Stimulated activated CD4-positive, alpha-beta T cell treated with anti-CD3 and anti-CD28 coated beads, Interleukin-15, amount 100 ng/mL, for 48 hours (primary cell): ENCODE results near the gene KIF2C.
A peak's percentile ranks its signal among the peaks of the same experiment; 100 is the strongest.
"Not testable (repeated sequence)": the region's sequence is repeated elsewhere in the genome, so short reads cannot be mapped to it uniquely, and the experiment has no call there.

Experiments
- DNase-seq, 2 donors: peaks; one replicate each; pipeline ENCODE4 v3.0.0-alpha.2; 2020; ENCODE audit warnings: low read depth in 2 of 2

The KIF2C gene

DNA sequence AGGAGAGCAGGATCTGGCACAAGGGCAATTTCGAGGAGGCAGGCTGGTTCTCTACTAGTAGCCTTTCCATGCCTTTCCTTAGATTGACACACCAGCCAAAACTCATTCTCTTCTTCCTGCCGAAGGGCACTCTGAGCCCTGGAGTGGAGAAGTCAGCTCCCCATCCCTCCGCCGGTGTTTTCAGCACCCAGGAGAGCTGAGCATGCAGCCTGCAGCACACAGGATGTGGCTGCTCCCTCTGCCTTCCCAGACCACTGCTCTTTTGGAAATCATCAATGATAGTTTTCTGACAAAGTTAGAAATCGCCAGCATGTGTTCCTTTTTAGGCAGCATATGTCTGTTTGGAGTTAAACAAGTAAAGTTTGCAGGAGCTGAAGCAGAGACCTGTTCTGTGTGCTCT is 20.3 kb upstream of the KIF2C start:
- no peak for DNase-seq

DNA sequence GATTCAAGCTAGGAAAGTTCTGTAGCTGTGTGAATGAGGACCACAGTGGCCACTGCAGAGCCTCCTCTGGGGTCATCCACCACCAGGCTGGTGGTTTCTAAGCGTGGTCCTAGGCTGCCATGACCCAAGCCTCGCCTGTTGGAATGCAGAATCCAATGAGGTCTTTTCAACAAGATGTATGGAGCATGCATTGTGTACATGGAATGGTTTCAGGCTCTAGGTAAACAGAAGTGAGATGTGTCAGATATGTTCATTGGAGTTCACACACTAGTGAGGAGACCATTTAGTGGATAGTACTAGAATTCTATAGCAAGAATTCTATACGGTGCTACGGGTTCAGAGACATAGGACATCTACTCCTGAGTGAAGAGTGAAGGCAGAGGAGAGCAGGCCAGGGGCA is 19.4 kb upstream of the KIF2C start:
- DNase-seq: no peak

DNA sequence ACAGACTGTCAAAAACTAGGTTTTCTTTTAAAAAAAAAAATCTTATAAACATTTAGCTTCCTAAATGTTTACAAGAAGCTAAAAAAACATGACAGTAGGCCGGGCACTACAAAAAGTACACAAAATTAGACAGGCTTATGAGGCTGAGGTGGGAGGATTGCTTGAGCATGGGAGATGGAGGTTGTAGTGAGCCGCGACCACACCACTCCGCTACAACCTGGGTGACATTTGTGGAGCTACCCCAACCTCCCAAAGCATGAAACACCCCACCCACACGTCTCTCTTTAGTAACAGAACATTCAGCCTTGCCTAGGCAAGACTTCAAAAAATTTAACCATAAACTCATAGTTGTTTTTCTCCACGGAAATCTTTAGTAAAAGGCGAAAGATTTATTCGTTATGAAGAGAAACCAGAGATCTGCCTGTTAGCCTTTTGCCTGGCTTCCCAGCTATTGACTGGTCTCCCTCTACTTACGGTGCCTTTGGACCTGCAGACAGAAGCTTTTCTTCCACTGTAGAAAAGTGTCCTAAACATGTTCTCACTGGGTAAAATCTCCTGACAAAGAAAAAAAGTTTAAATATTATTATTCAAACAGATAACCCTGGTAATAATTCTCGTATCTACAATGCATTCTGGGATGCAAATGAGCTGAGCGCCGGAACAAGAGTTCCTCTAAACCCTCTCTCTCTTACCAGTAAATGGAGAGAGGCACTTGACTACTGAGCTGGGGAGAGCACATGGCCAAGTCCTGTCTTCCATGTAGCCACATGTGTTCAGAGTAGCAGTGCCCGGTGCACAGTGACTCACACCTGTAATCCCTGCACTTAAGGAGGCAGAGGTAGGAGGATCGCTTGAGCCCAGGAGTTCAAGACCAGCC is 17.9 kb upstream of the KIF2C start:
- peak; percentile 73 to 87 for DNase-seq

DNA sequence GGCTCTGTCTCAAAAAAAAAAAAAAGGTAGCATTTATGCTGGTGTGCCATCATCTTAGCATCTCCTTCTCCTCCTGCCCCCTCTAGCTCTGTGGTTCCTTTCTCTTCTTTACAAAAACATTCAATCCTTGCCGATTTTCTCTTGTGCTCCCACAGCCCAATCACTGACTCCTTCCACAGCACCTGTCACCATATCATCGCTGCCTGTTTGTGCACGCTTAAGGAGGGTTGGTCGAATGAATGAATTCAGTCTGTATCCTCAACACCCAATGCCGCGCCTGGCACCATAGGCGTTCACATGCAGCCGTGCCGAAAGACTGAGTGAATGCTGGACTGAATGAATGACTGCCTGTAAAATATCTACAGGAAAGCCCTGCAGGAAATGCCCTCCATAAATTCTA is 16.6 kb upstream of the KIF2C start:
- DNase-seq: no peak

DNA sequence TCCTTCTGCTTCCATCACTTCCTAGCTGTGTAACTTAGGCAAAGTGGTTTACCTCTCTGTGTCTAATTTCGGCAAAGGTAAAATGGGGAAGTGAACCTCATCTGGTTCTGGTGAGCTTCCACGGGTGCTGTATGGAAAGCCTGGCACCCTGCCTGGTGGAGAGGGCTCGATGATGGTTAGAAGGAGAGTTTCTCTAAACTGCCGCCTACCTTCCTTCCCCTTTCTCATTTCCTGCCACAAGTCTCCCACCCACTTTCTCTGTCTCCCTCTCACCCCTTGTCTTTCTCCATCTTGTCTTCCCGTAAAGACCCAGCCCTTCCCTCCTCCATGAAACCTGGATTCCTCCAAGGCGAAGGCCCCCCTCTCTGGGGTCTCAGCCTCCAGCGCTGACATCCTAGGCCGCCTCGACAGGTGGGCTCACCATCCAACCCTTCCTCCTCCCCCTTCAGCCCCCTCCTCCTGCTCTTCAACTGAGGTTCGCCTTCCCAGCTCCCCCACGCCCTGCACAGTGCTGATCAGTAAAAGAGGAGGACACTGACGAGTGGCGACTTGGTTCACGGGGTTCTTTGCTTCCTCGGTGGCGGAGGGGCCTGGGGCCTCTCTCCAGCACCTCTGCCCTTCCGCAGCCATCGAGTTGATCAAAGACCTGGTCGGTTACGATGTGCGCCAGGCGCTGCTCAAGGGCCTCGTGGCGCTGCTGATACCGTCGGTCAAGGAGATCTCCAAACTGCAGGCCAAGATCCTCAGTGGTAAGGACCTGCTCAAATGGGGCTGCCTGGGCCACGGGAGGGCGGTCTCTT is 15.9 kb upstream of the KIF2C start:
- DNase-seq: peak in 1 of 2 donors; percentile 41

DNA sequence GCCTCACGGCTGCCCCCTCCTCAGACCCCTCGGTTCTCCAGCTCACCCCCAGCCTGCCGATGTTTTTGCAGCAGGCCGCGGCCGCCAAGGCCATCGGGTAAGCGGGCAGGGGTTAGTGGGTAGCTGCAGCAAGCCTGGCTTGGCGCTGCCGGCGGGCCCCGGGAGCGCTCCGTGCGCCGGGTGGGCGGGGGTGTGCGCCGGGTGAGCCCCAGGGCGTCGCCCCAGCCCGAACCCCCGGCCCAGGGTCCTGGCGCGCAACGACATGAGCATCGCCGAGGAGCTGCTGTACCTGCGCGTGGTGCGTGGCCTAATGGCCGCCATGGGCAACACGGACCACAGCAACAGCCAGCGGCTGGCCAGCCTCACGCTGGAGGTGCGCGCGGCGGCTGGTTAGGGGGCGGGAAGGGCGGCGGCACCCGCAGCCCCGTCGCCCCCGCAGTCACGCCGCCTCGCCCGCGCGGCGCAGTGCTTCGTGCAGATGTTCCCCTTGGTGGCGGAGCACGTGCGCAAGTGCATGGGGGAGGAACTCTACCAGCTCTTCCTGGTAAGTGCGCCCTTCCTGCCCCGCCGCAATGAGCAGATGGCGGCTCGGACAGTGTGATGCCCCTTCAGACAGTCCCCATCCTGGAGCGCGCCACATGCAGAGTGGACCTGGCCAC is 15.2 kb upstream of the KIF2C start:
- no peak for DNase-seq

DNA sequence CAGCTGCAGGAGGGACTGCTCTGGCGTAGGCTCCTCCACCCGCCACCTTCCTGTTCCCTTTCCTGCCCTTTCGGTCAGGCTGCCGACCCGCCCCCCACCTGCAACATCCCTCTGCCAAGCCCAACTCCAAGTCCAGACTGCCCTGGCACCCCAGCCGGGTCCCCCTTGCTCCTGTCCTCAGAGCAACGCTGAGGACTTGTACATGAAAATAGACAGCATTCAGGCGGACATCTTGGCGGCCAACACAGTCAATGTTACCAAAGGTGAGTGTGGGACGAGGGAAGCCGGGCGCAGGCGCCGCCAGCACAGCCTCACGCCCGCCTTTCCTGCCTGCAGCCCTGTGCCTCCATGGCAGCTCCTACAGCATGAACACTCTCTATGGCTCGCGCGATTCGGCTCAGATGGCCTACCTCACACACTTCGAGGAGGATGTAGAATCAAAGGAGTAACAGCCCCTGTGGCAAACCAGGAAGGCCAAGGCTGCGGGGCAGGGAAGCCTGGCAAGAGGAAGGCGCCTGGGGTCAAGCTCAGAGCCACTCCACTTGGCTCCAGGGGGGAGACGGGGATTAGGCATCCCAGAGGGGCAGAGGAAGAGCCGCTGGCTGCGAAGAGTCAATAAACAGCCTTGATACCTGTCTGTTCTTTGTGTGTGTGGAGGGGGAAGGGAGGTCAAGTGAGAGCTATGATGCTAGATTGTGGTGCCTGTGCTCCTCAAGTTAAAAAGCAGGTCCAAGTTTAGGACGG is 14.5 kb upstream of the KIF2C start:
- DNase-seq: no peak

DNA sequence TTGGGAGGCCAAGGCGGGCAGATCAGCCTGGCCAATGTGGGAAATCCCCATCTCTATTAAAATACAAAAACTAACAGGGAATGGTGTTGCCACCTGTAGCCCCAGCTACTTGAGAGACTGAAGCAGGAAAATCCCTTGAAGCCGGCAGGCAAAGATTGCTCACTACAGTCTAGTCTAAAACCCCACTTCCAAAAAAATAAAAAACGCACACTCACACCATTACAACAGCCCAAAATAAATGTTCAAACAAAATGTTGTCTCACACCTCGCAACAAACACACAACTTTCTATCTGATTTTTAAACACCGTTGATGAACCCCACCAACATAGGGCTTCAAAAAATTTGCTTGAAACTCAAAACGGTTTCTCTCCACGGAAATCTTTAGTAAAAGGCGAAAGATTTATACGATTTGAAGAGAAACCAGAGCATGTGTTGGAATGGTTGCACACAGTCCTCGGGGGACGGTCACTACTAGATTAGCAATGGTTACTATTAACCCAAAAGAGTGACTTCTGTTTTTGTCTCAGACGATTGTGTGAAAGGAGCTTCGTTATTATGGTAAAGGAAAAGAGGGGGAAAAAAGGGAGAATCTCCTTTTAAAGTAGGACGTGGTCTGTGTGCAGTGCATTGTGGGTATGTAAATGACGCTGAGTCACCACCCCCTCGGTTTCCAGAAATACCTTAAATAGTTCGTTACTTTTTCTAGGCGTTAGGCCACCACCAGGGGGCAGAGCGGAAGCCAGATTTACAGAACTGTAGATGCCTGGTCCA is 8.7 kb upstream of the KIF2C start, which contains the start of gene RNU5D-1:
Gene RNU5D-1, minus strand, starts transcription at position 430 of the 772 bp plus-strand sequence.
- peak; percentile 89 to 94 for DNase-seq

DNA sequence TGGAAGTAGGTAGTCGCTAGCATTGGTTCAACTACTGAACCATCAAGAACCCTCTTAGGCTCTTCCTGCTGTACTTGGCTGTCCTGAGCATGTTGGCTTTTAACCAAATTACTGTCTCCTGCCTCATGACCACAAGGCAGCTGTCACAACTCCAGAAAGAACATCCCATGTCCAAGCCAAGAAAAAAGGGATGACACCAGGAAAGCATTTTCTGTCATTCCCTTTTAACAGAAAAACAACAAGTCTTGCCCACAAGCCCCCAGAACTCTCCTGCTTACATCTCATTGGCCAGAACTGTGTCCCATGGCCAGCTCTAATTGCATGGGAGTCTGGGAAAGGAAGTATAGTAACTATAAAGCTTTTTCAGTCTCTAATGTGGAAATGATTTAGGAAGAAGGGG is 6.3 kb upstream of the KIF2C start:
- DNase-seq: no peak

DNA sequence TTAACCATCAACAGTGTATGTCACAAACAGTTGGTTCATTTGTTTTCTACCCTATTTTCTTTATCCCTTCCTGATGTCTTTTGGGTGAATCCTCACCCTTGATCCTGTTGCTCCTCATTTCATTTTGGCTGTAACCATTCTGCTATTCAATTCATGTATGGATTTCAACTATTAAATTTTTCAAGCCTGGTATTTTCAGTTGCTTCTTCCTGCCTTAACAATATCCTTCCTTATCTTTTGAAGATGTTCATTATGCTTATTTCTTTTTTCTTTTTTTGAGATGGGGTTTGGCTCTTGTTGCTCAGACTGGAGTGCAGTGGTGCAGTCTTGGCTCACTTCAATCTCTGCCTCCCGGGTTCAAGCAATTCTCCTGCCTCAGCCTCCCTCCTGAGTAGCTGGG is 5.9 kb upstream of the KIF2C start:
- no peak for DNase-seq

DNA sequence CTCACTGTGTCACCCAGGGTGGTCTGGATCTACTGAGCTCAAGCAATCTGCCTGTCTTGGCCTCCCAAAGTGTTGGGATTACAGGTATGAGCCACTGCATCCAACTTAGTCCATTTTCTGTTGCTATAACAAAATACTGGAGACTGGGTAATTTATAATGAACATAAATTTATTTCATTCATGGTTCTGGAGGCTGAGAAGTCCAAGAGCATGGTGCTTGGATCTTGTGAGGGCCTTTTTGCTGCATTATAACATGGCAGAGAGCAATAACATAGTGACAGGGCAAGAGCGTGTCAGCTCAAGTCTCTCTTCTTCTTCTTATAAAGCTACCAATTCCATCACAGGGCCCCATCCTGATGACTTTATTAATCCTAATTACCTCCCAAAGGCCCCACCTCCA is 3.6 kb upstream of the KIF2C start:
- no peak for DNase-seq

DNA sequence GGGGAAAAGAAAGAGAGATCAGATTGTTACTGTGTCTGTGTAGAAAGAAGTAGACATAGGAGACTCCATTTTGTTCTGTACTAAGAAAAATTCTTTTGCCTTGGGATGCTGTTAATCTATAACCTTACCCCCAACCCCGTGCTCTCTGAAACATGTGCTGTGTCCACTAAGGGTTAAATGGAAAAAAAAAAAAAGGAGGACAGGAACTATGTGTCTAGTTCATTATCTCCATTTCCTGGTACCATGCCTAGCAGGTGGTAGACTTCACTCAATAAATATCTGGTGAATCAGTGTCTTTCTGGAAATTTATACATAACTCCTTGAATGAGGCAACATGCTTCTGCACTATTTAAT is 707 bp upstream of the KIF2C start:
- DNase-seq: not testable (repeated sequence)

DNA sequence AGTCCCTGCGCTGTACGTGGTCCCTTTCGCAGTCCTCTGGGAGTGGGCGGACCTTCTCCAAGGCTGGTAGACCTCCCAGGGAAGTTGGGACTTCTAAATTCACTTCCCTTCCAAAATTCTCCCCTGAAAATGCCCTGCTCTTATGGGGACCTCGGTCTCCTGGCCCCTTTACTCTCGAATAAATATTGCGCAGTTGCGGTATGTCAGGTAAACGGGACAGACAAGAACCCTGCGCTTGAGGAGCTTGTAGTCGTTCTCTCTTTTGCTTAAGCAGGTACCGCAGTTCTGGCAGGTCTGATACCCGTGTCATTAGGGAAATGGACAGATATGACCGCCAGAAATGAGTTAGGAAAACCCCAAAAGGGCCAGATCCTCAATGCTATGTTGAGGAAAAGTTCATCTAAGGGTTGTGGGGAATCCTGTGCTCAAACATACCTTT is 561 bp downstream of the KIF2C start:
- DNase-seq: no peak

DNA sequence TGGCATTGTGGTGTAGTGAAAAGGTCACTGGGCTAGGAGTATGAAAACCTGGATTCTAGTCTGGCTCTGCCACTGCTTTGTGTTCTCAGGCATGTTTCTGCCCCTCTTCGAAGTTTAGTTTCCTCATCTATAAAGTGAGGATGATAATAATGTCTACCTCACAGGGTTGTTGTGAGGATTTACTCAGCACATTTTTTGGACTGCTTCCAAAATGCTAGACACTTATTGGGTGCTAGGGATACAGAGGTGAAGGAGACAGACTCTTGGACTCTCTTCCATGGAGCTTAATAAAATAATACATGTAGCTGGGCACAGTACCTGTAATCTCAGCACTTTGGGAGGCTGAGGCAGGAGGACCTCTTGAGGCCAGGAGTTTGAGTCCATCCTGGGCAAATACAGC is 3.6 kb downstream of the KIF2C start:
- DNase-seq: no peak

DNA sequence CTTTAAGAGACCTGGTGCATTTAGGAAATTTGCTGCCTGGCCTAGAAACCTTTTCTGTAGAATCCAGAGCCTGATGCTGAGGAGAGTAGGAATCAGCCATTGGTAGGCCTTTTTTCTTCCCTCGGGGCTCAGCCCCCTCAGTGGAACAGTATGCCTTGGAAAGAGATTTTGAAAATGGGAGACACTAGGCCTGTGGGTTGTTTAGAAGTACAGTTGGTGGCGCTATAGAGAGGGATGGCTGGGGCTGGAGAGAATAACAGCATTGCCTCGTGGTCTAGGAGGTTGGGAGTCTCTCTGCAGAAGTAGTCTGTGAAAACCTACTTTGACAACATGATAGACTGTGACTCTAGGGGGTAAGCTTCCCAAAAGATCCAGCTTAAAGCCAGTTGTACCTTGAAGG is 8.2 kb downstream of the KIF2C start:
- DNase-seq: no peak

DNA sequence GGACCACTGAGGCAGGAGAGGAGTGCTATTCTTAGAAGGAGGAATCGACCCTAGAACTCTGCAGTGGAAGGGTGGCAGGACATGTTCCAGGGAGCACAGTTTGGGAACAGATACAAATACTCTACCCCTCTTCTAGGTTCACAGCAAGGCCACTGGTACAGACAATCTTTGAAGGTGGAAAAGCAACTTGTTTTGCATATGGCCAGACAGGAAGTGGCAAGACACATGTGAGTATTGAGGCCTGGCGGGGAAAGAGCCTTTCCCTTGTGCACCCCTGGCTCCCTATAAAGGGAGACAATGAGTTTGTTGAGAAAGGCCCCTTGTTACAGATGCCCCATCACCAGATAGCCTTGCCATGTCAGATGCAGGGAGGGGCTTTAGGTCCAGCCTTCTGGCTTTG is 17.8 kb downstream of the KIF2C start:
- DNase-seq: no peak

DNA sequence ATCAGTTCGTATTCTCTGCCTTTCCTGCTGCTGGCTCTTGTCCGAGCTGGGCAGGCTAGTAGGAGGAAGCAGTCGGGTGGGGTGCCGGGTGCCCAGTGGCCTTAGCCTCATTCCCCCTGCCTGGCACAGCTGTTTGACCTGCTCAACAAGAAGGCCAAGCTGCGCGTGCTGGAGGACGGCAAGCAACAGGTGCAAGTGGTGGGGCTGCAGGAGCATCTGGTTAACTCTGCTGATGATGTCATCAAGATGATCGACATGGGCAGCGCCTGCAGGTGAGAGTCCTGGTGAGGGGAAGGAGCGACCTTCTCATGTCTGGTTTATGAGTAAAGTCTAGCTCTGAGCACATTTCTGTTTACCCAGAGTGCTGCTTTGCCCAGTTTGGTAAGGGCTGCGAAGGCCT is 19.4 kb downstream of the KIF2C start:
- no peak for DNase-seq

DNA sequence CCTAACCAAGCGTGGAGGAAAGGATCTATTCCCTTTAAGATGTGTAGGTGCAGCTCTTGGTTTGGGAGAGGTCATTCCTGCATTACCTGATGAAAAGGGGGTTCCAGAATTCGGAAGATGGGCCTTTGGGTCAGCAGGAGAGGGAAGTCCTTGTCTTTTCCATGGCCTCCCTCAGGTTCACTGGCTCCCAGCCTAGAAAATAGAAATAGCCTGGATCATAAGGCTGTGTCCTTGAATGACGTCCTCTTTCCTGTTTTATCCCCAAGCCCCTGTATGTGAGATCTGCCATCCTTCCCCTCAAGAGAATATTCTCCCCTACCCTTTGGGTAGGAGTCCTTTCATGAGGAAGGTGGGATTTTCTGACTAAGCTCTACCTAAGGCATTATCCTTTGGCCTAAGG is 21.2 kb downstream of the KIF2C start:
- DNase-seq: no peak

DNA sequence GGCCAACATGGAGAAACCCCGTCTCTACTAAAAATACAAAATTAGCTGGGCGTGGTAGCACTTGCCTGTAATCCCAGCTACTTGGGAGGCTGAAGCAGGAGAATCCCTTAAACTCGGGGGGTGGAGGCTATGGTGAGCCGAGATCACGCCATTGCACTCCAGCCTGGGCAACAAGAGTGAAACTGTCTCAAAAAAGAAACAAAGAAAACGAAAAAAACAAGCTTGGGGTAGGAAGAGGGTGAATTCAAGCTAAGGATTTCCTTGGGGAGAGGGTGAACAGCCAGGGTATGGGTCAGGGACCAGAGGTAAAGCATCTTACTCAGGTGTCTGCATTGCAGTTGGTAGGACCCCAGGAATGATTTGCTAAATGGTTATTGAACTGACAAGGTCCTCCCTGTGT is 26.8 kb downstream of the KIF2C start:
- not testable (repeated sequence) for DNase-seq

DNA sequence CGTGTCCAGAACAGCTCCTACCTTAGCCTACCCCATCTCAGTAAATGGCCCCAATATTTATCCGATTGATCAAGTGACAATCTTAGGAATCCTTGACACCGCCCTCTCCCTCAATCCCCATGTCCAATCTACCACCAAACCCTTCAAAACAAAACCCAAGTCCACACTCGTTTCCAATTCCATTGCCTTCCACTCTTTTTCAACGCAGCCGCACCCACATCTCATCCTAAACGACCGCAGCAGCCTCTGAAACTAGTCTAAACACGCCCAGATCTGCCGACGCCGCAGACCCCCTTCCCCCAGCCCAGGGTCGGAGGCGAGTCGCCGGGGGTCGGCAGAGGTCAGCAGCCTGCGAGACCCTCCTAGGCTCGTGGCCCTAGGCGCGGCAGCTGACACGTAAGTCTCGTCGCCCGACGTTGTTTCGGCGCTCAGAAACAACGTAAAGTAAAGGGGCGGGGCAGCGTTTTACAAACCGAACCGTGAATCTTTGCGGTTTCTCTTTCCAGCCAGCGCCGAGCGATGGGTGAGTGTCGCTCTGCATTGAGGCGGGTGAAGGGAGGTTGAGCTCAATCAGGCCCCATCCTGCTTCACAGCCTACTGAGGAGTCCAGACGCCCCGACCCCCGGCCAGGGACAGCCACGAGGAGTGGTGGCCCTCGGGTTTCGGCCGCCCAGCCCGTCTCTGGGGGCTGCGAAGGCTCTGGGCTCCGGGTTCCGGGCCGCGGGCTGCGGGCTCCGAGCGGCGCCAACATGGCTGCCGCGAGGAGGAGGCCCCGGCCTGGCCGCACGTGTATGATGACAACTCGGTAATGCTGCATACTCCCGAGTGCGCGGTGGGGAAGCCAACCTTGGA is 35.7 kb downstream of the KIF2C start, which contains the start of gene RPS8:
Gene RPS8, plus strand, starts transcription at position 463 of the 852 bp plus-strand sequence. Its CDS starts 57 bp downstream, at position 520.
- DNase-seq: peak; percentile 83 to 88
